RWPE2 (cell line): Measurements from ENCODE around the gene AUNIP.

ENCODE experiments used
- ATAC-seq: fragments of 200-7000 bp; cut with Tn5 transposase; 3 replicates; pipeline ENCODE4 v1.9.1; 2021; ENCODE audit warnings: low read depth
- DNase-seq: peaks from one replicate; pipeline ENCODE4 v3.0.0-alpha.2; 2020; ENCODE audit warnings: low spot score
- H3K27ac ChIP-seq: fragments of 450-650 bp; 2 replicates; pipeline ENCODE4 v1.5.1; 2017; ENCODE audit warnings: mild to moderate bottlenecking; ENCODE audit not compliant: poor library complexity, severe bottlenecking
- H3K27me3 ChIP-seq: fragments of 250-450 bp; sonication (Bioruptor Pico); 2 replicates; pipeline ENCODE4 v1.5.1; 2021; ENCODE audit warnings: mild to moderate bottlenecking, moderate library complexity; ENCODE audit not compliant: insufficient read depth, poor library complexity, severe bottlenecking
- H3K36me3 ChIP-seq: fragments of 250-450 bp; sonication (Bioruptor Pico); 2 replicates; pipeline ENCODE4 v1.5.1; 2020; ENCODE audit warnings: low read depth, mild to moderate bottlenecking, moderate library complexity
- H3K4me1 ChIP-seq: fragments of 250-450 bp; sonication (Bioruptor Pico); 2 replicates; pipeline ENCODE4 v1.5.1; 2021; ENCODE audit warnings: mild to moderate bottlenecking, moderate library complexity; ENCODE audit not compliant: insufficient read depth, poor library complexity, severe bottlenecking
- H3K4me3 ChIP-seq: fragments of 250-450 bp; sonication (Bioruptor Pico); 2 replicates; pipeline ENCODE4 v1.5.1; 2021; ENCODE audit warnings: mild to moderate bottlenecking, moderate library complexity; ENCODE audit not compliant: severe bottlenecking
- H3K9me3 ChIP-seq: fragments of 250-450 bp; sonication (Bioruptor Pico); 2 replicates; pipeline ENCODE4 v1.5.1; 2021; ENCODE audit warnings: mild to moderate bottlenecking, moderate library complexity; ENCODE audit not compliant: severe bottlenecking
- CTCF ChIP-seq: fragments of 450-650 bp; IDR thresholded peaks from one replicate; pipeline ENCODE4 v1.5.1; 2017; ENCODE audit warnings: mild to moderate bottlenecking, moderate library complexity; ENCODE audit not compliant: poor library complexity, severe bottlenecking

The AUNIP gene

GRCh38 chr1:25854554-25854953 is 4.7 kb downstream of the AUNIP start:
- no peak overlapping the region for H3K4me3 ChIP-seq
- no peaks in the 10 kb centered on the region for H3K9me3 ChIP-seq
- no peaks in the 10 kb centered on the region for H3K27me3 ChIP-seq
- TF ChIP-seq CTCF = no peak
- no peak for ATAC-seq
- DNase-seq = no peak
- H3K27ac ChIP-seq = no peak overlapping the region
- H3K36me3 ChIP-seq = peaks cover 39% of the 10 kb centered on the region
- peaks cover 6% of the 10 kb centered on the region for H3K4me1 ChIP-seq

- no peaks in the 10 kb centered on the region for H3K9me3 ChIP-seq
- ATAC-seq = no peak; the same call in 2 of the 3 replicates
- H3K27ac ChIP-seq = no peak overlapping the region
- H3K36me3 ChIP-seq = peaks cover 29% of the 10 kb centered on the region
- no peaks in the 10 kb centered on the region for H3K27me3 ChIP-seq
- DNase-seq = no peak
- no peak for TF ChIP-seq CTCF
- H3K4me1 ChIP-seq = no peaks in the 10 kb centered on the region
- H3K4me3 ChIP-seq = no peak overlapping the region
These were observed 10.7 kb downstream of the AUNIP start for GRCh38 chr1:25848531-25848930.

GRCh38 chr1:25847929-25848328 is 11.3 kb downstream of the AUNIP start:
- Histone ChIP-seq H3K27me3 (no peaks in the 10 kb centered on the region), H3K36me3 (peaks cover 23% of the 10 kb centered on the region), H3K4me3 (no peak overlapping the region), H3K27ac (no peak overlapping the region), H3K9me3 (no peaks in the 10 kb centered on the region), H3K4me1 (no peaks in the 10 kb centered on the region)
- no peak for ATAC-seq
- TF ChIP-seq CTCF = no peak
- DNase-seq = no peak

GRCh38 chr1:25845664-25846063 is 13.6 kb downstream of the AUNIP start:
- H3K27ac ChIP-seq = no peak overlapping the region
- DNase-seq (no peak), ATAC-seq (no peak)
- peaks cover 9% of the 10 kb centered on the region for H3K36me3 ChIP-seq
- H3K9me3 ChIP-seq = no peaks in the 10 kb centered on the region
- H3K4me1 ChIP-seq = no peaks in the 10 kb centered on the region
- TF ChIP-seq CTCF = no peak
- no peaks in the 10 kb centered on the region for H3K27me3 ChIP-seq
- H3K4me3 ChIP-seq = no peak overlapping the region

GRCh38 chr1:25844536-25845337 is 14.5 kb downstream of the AUNIP start:
- ATAC-seq = no peak
- no peak overlapping the region for H3K27ac ChIP-seq
- H3K4me3 ChIP-seq = no peak overlapping the region
- H3K36me3 ChIP-seq = peaks cover 10% of the 10 kb centered on the region
- no peaks in the 10 kb centered on the region for H3K4me1 ChIP-seq
- TF ChIP-seq CTCF = no peak
- no peaks in the 10 kb centered on the region for H3K9me3 ChIP-seq
- no peak for DNase-seq
- H3K27me3 ChIP-seq = no peaks in the 10 kb centered on the region
